ENCODE measurements around the gene CDH15. TPM values are rescaled to one million over a fixed set of nuclear protein-coding genes. Genes with fewer than 3 reads are reported as not detected.

The CDH15 gene
- total and polyA plus RNA-seq, 2 of the 13 experiments (the other 11 are each of a cell fraction or from before 2014, with no cell fraction given), result 0.74 to 2.2 TPM

DNA sequence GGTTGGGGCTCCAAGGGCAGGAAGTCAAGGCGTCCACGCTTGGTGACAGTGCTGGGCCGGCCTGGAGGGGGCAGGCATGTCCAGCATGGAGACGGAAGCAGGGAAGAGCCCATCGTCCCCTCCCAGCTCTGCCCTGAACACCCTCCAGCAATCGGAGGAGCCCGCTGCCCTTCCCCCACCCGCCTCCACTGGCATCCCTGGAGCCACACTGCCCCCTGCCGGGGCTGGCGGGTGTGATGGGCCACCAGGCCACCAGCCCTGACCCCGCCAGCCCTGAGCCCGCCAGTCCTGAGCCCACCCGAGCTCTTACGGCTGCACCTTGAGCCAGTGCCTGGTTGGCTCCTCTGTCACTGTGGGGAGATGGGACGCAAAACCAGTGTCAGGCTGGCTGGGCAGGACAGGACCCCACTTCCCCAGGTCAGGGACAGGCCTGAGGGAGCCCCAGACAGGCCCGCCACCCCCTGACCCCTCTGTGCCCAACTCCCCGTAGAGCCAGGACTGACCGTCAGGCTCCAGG is 4.1 kb upstream of the CDH15 start (continued):
- TF ChIP-seq ZFAT (CRISPR knock-in tag; conservative IDR thresholded peaks at IDR 0.05), result no peak
- no peak for TF ChIP-seq PRMT3 (CRISPR knock-in tag; IDR thresholded peaks at IDR 0.05; ENCODE audit: borderline replicate concordance, low read depth)
- TF ChIP-seq SOX5 (CRISPR knock-in tag; IDR thresholded peaks at IDR 0.05; ENCODE audit: borderline replicate concordance), result peak; percentile 70
- TF ChIP-seq ETV6 (CRISPR knock-in tag; conservative IDR thresholded peaks at IDR 0.05), result 0 out of 2 replicates have a peak, but pooled peaks have one; percentile 74
- TF ChIP-seq ZC3H4 (CRISPR knock-in tag; IDR thresholded peaks at IDR 0.05; ENCODE audit: borderline replicate concordance), result no peak; the same call in 1 of the 2 replicates
- no peak for TF ChIP-seq MBNL3 (CRISPR knock-in tag; conservative IDR thresholded peaks at IDR 0.05)
- TF ChIP-seq, protein P1, sequence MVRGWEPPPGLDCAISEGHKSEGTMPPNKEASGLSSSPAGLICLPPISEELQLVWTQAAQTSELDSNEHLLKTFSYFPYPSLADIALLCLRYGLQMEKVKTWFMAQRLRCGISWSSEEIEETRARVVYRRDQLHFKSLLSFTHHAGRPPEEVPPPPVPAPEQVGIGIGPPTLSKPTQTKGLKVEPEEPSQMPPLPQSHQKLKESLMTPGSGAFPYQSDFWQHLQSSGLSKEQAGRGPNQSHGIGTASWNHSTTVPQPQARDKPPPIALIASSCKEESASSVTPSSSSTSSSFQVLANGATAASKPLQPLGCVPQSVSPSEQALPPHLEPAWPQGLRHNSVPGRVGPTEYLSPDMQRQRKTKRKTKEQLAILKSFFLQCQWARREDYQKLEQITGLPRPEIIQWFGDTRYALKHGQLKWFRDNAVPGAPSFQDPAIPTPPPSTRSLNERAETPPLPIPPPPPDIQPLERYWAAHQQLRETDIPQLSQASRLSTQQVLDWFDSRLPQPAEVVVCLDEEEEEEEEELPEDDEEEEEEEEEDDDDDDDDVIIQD (CRISPR knock-in tag; IDR thresholded peaks at IDR 0.05; ENCODE audit: low read depth), result peak; percentile 60; the same call in 1 of the 2 replicates
- no peak for TF ChIP-seq NCOA5 (CRISPR knock-in tag; IDR thresholded peaks at IDR 0.05)
- TF ChIP-seq MTF2 (CRISPR knock-in tag; IDR thresholded peaks at IDR 0.05; ENCODE audit: borderline replicate concordance), result peak; percentile 99; the same call in 1 of the 2 replicates
- TF ChIP-seq RARG (CRISPR knock-in tag; IDR thresholded peaks at IDR 0.05; ENCODE audit: low read depth), result no peak
- TF ChIP-seq TEAD3 (CRISPR knock-in tag; optimal IDR thresholded peaks at IDR 0.05; ENCODE audit: borderline replicate concordance), result peak; percentile 72
- TF ChIP-seq RFXANK (CRISPR knock-in tag; IDR thresholded peaks at IDR 0.05), result 0 out of 2 replicates have a peak, but pooled peaks have one; percentile 83
- TF ChIP-seq, protein P2, sequence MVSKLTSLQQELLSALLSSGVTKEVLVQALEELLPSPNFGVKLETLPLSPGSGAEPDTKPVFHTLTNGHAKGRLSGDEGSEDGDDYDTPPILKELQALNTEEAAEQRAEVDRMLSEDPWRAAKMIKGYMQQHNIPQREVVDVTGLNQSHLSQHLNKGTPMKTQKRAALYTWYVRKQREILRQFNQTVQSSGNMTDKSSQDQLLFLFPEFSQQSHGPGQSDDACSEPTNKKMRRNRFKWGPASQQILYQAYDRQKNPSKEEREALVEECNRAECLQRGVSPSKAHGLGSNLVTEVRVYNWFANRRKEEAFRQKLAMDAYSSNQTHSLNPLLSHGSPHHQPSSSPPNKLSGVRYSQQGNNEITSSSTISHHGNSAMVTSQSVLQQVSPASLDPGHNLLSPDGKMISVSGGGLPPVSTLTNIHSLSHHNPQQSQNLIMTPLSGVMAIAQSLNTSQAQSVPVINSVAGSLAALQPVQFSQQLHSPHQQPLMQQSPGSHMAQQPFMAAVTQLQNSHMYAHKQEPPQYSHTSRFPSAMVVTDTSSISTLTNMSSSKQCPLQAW (CRISPR knock-in tag; IDR thresholded peaks at IDR 0.05), result peak; percentile 91
- peak; percentile 52 to 66; a peak in 2 of 4 replicates for TF ChIP-seq NR2F1 (CRISPR knock-in tag; IDR thresholded peaks at IDR 0.05)
- TF ChIP-seq AKAP8 (CRISPR knock-in tag; IDR thresholded peaks at IDR 0.05), result peak; percentile 66; the same call in 1 of the 2 replicates
- peak; percentile 78 for TF ChIP-seq HDAC1 (CRISPR knock-in tag; IDR thresholded peaks at IDR 0.05)
- 0 out of 2 replicates have a peak, but pooled peaks have one; percentile 17 for TF ChIP-seq ZNF44 (CRISPR knock-in tag; IDR thresholded peaks at IDR 0.05)
- TF ChIP-seq, protein P3, sequence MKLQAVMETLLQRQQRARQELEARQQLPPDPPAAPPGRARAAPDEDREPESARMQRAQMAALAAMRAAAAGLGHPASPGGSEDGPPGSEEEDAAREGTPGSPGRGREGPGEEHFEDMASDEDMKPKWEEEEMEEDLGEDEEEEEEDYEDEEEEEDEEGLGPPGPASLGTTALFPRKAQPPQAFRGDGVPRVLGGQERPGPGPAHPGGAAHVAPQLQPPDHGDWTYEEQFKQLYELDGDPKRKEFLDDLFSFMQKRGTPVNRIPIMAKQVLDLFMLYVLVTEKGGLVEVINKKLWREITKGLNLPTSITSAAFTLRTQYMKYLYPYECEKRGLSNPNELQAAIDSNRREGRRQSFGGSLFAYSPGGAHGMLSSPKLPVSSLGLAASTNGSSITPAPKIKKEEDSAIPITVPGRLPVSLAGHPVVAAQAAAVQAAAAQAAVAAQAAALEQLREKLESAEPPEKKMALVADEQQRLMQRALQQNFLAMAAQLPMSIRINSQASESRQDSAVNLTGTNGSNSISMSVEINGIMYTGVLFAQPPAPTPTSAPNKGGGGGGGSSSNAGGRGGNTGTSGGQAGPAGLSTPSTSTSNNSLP (IDR thresholded peaks at IDR 0.05; ENCODE audit: low read depth, low read length), result peak; percentile 52
- TF ChIP-seq, protein P4, sequence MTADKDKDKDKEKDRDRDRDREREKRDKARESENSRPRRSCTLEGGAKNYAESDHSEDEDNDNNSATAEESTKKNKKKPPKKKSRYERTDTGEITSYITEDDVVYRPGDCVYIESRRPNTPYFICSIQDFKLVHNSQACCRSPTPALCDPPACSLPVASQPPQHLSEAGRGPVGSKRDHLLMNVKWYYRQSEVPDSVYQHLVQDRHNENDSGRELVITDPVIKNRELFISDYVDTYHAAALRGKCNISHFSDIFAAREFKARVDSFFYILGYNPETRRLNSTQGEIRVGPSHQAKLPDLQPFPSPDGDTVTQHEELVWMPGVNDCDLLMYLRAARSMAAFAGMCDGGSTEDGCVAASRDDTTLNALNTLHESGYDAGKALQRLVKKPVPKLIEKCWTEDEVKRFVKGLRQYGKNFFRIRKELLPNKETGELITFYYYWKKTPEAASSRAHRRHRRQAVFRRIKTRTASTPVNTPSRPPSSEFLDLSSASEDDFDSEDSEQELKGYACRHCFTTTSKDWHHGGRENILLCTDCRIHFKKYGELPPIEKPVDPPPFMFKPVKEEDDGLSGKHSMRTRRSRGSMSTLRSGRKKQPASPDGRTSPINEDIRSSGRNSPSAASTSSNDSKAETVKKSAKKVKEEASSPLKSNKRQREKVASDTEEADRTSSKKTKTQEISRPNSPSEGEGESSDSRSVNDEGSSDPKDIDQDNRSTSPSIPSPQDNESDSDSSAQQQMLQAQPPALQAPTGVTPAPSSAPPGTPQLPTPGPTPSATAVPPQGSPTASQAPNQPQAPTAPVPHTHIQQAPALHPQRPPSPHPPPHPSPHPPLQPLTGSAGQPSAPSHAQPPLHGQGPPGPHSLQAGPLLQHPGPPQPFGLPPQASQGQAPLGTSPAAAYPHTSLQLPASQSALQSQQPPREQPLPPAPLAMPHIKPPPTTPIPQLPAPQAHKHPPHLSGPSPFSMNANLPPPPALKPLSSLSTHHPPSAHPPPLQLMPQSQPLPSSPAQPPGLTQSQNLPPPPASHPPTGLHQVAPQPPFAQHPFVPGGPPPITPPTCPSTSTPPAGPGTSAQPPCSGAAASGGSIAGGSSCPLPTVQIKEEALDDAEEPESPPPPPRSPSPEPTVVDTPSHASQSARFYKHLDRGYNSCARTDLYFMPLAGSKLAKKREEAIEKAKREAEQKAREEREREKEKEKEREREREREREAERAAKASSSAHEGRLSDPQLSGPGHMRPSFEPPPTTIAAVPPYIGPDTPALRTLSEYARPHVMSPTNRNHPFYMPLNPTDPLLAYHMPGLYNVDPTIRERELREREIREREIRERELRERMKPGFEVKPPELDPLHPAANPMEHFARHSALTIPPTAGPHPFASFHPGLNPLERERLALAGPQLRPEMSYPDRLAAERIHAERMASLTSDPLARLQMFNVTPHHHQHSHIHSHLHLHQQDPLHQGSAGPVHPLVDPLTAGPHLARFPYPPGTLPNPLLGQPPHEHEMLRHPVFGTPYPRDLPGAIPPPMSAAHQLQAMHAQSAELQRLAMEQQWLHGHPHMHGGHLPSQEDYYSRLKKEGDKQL (CRISPR knock-in tag; IDR thresholded peaks at IDR 0.05; ENCODE audit: low read depth), result 0 out of 2 replicates have a peak, but pooled peaks have one; percentile 50
- peak; percentile 73; the same call in 1 of the 2 replicates for TF ChIP-seq ZSCAN21 (CRISPR knock-in tag; IDR thresholded peaks at IDR 0.05; ENCODE audit: borderline replicate concordance)
